GM18870 (cell line): ENCODE data around the gene PIK3R5.

Source experiments
- ATAC-seq: cut with Tn5 transposase; IDR thresholded peaks from one replicate; pipeline ENCODE4 v1.9.1; 2021; ENCODE audit warnings: moderate library complexity; ENCODE audit not compliant: unreplicated experiment

PIK3R5 gene

DNA sequence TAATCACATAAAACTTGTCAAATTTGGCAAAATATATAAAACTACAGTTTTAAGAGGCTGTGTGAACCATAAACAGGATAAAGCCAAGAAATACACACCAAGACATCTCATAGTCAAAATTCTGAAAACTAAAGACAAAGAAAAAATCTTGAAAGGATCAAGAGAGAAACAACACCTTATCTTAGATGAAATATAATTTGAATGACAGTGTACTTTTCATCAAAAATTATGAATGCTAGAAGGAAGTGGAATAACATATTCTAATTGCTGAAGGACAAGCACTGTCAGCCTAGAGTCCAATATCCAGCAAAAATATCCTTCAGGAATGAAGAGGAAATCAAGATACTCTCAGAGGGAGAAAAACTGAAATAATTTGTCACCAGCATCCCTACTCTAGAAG is 37.2 kb downstream of the PIK3R5 start:
- ATAC-seq, result no peak

DNA sequence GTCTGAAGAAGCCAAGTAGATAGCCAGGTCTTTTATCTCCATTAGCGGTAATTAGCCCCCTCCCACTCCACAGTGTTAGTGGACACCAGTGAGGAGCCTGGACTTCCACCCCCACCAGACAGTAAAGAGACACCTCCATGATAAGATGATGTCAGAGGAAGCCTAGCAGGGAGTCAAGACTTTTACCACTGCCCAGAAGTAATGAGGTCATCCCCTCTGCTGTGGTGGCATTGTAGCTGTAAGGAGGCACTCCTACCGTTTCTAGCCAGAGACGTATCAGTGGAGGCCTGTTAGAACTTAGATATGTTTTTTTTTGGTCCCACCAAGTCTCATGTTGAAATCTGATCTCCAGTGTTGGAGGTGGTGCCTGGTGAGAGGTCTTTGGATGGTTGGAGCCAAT is 38.1 kb downstream of the PIK3R5 start:
- ATAC-seq, result no peak

DNA sequence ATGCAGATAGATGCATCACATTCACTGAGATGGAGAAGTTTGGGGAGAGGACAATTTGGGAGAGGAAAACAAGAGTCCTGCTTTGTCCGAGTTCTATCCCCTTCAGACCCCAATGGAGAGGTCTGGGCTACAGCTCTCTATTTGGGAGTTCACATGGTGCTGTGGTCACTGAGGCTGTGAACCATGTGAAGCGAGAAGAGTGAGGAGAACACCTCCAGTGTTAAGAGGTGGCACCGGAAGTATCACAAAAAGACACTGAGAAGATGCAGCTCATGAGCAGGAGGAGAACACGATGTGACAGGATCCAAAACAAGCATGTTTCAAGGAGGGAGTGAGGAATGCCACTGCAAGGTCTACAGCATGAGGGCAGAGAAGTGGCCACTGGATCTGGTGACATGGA is 39.7 kb downstream of the PIK3R5 start:
- no peak for ATAC-seq

DNA sequence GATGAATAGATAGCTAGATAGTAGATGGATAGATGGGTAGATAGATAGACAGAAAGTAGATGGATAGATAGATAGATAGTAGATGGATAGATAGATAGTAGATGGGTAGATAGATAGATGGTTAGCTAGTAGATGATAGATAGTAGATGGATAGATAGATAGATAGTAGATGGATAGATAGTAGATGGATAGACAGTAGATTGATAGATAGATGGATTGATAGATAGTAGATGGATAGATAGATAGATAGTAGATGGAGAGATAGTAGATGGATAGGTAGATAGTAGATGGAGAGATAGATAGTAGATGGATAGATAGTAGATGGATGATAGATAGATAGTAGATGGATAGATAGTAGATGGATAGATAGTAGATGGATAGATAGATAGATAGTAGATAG is 40.4 kb downstream of the PIK3R5 start:
- no peak for ATAC-seq

DNA sequence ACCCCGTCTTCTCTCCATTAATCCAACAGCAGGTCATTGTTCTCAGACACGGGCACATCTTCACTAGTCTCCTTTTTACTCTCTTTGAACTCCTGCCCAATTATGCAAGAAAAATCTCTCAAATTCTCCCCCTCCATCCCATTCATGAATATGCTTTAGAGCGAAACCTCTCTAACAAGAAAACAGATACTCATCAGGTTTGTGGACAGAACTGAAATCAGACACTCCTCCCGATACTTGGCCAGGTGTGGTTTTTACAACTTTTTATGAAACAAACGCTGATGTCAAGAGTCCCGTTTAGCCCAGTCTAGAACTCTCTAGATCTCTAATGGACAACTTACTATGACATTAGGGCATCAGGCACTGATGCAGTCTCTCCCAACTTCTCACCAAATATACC is 40.9 kb downstream of the PIK3R5 start:
- ATAC-seq, result peak; percentile 63

DNA sequence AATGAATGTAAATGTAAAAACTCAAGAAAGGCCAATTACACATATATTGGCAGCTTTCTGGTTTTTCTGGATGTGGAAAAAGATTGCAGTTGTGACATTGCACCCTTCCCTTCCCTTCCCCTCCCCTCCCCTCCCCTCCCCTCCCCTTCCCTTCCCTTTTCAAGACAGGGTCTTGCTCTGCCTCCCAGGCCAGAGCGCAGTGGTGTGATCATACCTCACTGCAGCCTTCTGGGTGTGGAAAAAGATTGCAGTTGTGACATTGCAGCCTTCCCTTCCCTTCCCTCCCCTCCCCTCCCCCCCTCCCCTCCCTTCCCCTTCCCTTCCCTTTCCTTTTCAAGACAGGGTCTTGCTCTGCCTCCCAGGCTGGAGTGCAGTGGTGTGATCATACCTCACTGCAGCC is 41.7 kb downstream of the PIK3R5 start:
- ATAC-seq, result no peak

DNA sequence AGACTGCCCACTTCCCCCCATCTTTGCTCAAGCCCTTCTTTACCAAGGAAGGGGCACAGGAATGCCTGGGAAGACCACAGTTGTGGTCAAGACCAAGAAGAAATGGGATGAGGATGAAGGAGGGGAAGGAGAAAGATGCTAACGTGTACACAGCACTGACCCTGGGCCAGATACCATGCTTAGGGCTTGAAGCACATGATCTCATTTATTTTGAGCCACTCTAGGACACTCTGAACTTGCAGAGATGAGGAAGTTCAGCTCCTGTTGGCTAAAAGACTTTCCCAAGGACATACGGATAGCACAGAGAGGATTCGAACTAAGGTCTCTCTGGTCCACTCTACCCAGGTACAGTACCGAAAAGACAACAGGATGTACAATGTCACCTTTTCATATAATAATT is 42.6 kb downstream of the PIK3R5 start:
- ATAC-seq, result no peak

DNA sequence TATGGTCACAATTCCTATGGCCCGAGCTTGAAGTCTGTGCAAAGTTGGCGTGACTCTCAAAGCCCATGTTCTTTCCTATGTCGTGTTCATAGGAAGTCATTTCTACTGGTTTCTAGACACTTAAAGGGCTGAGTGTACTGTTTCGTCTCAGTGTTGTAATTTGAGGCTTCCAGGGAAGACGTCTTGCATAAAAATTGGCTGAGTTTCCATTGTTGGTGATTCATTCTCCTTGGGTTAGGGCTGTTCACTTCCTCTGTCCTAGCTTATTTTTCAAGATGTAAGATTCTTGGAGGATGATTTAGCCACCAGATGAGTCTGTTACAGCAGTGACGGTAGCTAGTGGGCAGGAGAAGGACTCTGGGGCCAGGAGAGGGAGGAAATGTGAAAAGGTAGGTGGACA is 43.1 kb downstream of the PIK3R5 start:
- no peak for ATAC-seq

DNA sequence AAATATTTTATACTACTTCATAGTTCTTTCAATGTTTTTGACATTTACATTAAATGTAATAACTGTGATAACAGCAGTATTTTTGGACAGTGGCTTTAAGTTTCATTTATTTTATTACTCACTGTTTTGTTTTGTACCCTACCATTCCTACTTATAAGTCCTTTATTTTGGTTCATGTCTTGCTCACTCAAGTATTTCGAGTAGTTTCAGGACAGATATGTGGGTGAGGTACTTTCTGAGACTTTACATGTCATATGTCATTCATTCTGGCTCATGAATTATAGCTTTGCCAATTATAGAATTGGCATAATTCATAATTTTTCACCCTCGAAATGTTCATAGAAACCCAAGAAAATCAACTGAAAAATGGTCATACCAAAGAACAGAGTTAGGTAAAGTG is 44.4 kb downstream of the PIK3R5 start:
- ATAC-seq, result no peak

DNA sequence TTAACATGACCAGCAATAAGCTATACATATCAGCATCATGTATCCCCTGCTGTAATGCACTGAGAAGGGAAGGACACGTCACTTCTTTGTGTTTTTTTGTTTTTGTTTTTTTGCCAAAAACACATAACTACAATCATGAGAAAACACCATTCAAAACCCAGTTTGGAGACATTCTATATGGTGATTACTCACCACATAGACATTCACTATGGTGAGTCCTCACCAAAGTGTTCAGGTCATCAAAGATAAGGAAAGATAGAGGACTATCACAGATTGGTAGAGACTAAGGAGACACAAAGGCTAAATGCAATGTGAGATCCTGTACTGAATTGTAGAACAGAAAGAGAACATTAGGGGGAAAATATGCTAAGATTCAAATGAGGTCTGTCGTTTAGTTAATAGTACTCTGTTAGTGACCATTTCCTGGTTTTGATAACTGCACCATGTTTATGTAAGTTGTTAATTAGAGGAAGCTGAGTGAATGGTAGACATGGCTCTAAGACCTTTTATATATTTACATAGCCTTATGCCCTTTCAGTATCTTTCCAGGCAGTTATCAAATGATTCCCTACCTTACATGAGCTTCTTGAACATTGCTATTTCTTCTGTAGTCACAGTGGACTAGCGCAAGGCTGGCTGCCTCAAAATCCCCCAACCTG is 46.6 kb downstream of the PIK3R5 start:
- ATAC-seq, result no peak

DNA sequence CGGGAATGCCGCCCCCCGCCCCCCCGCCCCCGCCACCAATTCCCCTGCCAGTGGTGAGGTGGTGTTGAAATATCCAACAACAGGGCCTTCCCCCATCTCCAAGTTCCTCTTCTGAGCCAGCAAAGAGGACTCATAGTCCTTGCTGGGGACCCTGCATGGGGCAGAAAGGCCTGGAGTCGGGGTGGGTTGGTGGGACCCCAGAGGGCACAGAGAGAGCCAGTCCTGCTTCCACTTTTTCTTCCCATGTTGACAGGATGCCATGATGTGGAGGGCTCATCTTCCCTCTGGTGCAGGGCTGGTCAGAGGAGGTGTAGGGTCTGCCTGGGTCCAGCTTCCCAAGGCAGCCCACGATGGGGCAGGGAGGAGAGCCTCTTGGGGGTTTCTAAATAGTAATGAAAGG is 49.0 kb downstream of the PIK3R5 start:
- ATAC-seq, result no peak

DNA sequence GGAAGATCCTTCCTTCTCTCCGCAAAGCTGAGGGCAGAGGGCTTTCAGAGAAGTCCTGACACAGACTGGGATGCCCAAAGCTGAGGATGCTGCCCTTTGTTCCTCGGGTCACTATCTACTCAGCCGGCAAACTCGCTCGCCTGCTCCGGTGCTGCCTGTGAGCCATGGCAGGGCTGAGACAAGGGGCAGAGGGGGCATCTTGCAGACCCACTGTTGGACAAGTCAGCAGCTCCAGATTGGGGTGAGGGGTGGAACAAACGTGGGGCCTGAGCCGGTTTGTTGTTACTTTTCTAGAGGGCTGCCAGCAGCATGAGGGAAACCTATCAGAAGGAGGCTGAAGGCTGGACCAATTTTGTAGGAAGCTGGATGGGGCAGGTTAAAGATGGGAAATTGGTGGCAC is 51.0 kb downstream of the PIK3R5 start:
- ATAC-seq, result no peak

DNA sequence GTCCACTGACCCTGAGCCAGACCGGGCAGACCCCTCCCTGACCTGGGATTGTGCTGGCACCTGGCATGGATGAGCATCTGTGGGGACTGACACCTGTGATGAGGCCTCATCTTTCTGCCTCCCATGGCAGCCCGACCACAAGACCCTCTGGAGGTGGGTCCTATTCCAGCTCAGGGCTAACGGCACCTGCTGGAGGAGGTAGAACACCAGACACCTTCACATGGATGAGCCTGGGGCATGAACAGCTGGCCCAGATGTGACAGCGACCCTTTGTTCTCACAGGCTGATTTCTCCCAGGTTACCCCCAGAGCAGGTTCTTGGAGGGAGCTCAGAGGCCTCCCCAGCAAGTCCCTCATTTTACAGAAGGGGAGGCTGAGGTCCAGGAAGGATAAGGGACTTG is 51.6 kb downstream of the PIK3R5 start:
- no peak for ATAC-seq

DNA sequence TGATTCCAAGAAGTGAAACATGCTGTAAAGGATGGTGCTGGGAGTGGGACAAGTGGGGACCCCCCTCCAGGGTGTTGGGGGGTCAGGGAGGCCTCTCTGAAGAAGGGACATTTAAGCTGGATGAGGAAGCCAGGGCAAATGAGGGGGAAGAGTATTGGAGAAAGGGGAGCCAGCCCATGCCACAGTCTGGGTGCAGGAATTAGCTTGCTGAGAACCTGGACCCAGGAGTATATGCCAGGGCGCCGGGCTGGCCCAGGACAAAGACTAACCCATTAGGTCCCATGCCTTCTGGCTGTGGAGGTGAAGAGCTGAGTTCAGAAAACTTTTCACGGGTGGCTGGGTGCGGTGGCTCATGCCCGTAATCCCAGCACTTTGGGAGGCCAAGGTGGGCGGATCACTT is 52.4 kb downstream of the PIK3R5 start:
- ATAC-seq, result no peak

DNA sequence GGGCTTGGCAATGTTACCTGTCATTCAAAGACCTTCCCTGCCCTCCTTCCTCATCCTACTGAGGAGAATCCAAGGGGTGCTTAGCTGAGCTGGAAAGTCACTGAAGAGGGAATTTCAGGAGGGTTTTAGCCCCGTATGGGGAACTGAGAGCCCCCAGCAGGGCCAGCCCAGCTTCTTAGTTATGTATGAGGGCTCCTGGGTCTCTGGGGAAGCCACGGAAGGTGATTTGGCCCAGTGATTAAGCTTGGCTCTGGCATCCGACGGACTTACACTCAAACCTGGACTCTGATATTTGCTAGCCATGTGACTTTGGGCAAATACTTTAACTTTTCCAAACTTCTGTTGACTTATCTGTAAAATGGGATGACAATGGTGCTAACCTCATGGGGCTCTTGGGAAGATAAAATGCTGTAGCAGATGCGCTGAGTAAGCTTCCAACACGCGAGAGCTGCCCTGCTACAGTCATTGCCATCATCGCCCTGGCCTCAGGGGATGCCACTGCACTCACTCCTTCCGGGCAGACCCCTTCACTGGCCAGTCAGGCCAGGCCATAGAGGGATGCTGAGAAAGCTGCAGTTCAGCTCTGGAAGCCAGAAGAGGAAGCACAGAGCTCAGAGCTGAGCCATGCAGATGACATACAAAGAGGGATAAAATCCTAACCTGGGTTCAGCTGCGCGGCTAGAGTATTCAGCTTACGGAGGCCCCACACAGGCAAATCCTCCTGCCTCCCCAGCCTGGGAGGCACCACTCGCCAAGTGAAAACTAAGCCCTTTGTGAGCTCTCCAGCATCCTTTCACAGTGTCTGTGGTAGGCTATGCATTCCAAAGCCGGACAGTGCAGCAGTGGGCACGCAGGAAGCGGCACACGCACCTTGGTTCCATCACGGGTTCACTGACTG is 53.2 kb downstream of the PIK3R5 start:
- no peak for ATAC-seq

DNA sequence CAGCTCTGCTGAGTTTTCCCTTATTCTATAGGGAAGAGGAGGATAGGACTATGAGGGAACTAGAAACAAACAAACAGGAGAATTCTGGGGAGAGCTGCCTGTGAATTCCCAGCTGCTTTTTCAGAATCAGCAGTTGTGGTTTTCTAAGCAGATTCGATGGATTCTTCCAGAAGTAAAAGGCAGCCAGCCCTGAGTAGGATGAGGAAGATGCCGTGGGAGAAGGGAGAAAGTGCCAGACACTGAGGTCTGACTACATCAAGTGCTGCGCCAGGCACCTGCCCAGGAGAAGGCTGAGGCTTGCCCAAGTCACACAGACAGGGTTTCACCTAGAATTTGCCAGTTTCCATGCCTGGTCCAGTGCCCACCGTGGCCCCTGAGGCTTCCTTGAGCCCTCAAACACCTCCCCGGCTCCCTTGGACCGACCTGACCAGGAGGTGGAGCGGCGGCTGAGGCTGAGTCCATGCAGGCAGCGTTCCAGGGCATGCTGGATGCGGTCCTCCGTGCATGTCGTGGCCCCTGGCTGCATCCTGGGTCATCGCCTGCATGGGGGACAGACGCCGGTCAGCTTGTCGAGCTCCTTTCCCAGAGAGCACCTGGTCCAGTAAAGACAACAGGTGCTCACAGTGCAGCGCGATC is 54.4 kb downstream of the PIK3R5 start:
- no peak for ATAC-seq

DNA sequence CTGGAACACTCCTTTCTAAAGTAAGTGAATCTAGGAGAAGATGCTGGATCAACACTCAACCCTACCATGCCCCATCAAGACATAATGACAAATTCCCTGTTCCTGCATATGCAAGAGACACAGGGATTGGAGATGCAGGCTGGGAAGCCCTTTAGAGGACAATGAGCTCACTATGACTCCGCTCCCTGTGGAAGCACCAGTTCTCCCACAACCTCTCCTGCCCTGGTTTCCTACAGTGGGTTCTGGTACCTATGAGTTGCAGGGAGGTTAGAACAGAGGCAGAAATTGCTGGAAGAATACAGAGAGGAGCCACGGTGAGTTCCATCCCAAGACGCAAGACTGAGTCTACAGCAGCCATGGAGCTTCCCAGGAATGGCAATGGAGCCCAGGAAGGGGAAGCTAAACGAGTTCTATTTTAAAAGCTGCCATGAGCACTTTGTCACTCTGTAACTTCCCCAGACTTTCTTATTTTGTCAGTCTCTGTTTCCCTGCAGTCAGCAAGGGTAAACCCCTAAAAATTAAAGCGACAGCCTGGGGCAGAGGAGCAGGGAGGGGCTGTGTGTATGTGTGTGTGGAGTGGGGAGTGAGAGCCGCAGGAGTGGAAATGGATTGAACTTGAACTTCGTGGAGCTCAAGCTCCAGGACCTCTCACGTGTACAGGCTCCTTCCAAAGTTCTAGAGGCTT is 55.8 kb downstream of the PIK3R5 start:
- no peak for ATAC-seq

DNA sequence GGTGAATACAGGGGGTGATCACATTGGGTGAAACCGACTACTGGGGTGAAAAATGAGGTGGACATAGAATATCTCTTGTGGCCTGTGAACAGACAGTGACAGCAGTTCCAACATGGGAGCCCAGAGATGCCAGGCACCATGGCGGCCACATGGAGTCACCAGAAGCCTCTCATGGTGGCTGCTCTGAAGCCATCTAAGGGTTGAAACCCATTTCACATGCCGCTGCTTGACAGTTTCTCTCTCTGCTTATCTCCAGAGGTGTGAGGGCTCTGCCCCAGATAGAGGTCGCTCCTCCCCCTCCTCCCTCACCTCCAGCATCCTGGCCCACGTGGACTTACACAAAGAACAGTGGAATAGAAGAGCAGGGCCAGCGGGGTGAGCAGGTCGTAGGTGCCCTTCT is 60.2 kb downstream of the PIK3R5 start:
- ATAC-seq, result no peak

DNA sequence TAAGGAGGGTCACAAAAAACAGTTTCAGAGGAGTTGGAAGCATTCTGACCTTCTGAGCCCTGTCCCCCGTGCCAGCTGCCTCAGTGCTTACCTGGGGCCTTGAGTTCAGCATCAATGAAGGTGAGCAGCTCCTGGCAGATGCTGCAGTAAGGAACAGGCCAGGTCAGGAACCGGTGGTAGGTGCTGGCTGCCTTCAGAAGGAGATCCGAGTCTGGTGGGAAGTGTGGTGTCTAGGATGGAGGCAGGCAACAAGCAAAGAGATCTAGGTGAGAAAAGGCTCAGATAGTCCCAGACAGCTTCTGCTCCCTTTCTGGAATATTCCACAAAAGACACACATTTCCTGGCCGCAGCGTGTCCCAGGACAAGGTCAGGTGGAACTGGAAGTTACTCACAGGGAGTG is 60.8 kb downstream of the PIK3R5 start:
- no peak for ATAC-seq

DNA sequence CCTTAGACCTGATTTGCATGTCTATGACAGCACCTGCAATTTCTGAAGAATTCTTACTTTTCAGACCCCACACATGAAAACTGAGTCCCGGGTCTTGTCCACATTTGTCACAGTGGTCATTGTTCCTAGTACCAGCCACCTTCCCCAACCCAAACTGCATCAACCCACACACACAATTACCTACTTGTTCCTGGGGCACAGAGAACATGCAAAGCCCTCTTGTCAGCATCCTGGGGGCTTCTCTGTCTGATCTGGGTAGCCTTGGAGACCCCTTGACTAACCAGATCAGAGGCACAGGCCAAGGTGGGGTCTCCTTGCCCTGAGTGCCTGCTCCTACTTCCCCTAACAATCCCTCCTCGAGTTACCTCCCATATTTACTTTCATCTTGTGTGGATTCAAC is 61.3 kb downstream of the PIK3R5 start:
- no peak for ATAC-seq
